Skeletal muscle tissue (tissue), 4 donors: ENCODE measurements around the gene CDRT4. TPM values are rescaled to one million over a fixed set of nuclear protein-coding genes. Genes with fewer than 3 reads are reported as not detected.

Experiments
- H3K27ac ChIP-seq: one replicate; pipeline ENCODE4 v1.7.0; 2013; ENCODE audit warnings: mild to moderate bottlenecking, low read depth, low read length, inconsistent platforms
- H3K27me3 ChIP-seq, 3 donors: one replicate each; pipeline ENCODE4 v1.7.0; 2013; ENCODE audit warnings: low read length in 3 of 3; ENCODE audit not compliant: control insufficient read depth in 3 of 3, insufficient read depth in 3 of 3
- H3K36me3 ChIP-seq, 3 donors: one replicate each; pipeline ENCODE4 v1.7.0; 2013; ENCODE audit warnings: low read length in 3 of 3; ENCODE audit not compliant: control insufficient read depth in 3 of 3, insufficient read depth in 3 of 3
- H3K4me1 ChIP-seq, 3 donors: one replicate each; pipeline ENCODE4 v1.7.0; 2013; ENCODE audit warnings: low read length in 3 of 3, mild to moderate bottlenecking in 3 of 3; ENCODE audit not compliant: control insufficient read depth in 3 of 3, insufficient read depth in 3 of 3
- H3K4me3 ChIP-seq, 3 donors: one replicate each; pipeline ENCODE4 v1.7.0; 2013; ENCODE audit warnings: low read length in 3 of 3
- H3K9ac ChIP-seq, 3 donors: one replicate each; pipeline ENCODE4 v1.7.0; 2013; ENCODE audit warnings: low read length in 3 of 3, mild to moderate bottlenecking in 3 of 3, moderate library complexity in 2 of 3, low read depth in 1 of 3
- H3K9me3 ChIP-seq, 3 donors: one replicate each; pipeline ENCODE4 v1.7.0; 2013; ENCODE audit warnings: low read length in 3 of 3; ENCODE audit not compliant: control insufficient read depth in 3 of 3
- total RNA-seq: library from RNA; depleted of rRNA; stranded (reverse); fragments of >200 nt; gene quantifications from one replicate; pipeline ENCODE4 v1.2.3, GENCODE V29; 2014
- donor health status: Osteomylitis.

Gene CDRT4
- total RNA-seq: 1.6 TPM

GRCh38 chr17:15467592-15467991, at the start of gene CDRT4:
CDRT4 (minus strand) TSS chr17:15467621; CDS start chr17:15440238, 27,383 bp downstream.
- Histone ChIP-seq H3K4me3 (no peak within 1 kb of the TSS), H3K9ac (no peak within 1 kb of the TSS), H3K9me3 (no peaks in the 10 kb centered on the region), H3K27ac (no peak within 1 kb of the TSS), H3K36me3 (no peaks in the 10 kb centered on the region), H3K27me3 (no peaks in the 10 kb centered on the region), H3K4me1 (peaks cover 26 to 34% (median 27%) of the 10 kb centered on the region in 3 donors)

- peaks cover 0 to 3% (median 0%) of the 10 kb centered on the region in 3 donors for H3K4me1 ChIP-seq
- H3K4me3 ChIP-seq: no peak overlapping the region
- H3K9me3 ChIP-seq: no peaks in the 10 kb centered on the region
- H3K27me3 ChIP-seq: no peaks in the 10 kb centered on the region
- no peak overlapping the region for H3K27ac ChIP-seq
- no peak overlapping the region for H3K9ac ChIP-seq
- peaks cover 2 to 7% (median 3%) of the 10 kb centered on the region in 3 donors for H3K36me3 ChIP-seq
Observed at GRCh38 chr17:15516150-15516549, 48.7 kb upstream of the CDRT4 start.

GRCh38 chr17:15514469-15514868, 47.0 kb upstream of the CDRT4 start:
- Histone ChIP-seq H3K27ac (no peak overlapping the region), H3K9me3 (no peaks in the 10 kb centered on the region), H3K36me3 (peaks cover 2 to 7% (median 3%) of the 10 kb centered on the region in 3 donors), H3K9ac (no peak overlapping the region), H3K27me3 (no peaks in the 10 kb centered on the region), H3K4me1 (peaks cover 1 to 3% (median 1%) of the 10 kb centered on the region in 3 donors), H3K4me3 (no peak overlapping the region)

- peaks cover 2 to 7% (median 3%) of the 10 kb centered on the region in 3 donors for H3K36me3 ChIP-seq
- peaks cover 3 to 6% (median 3%) of the 10 kb centered on the region in 3 donors for H3K4me1 ChIP-seq
- no peaks in the 10 kb centered on the region for H3K27me3 ChIP-seq
- H3K9ac ChIP-seq: no peak overlapping the region
- H3K27ac ChIP-seq: no peak overlapping the region
- no peaks in the 10 kb centered on the region for H3K9me3 ChIP-seq
- H3K4me3 ChIP-seq: no peak overlapping the region
Observed at GRCh38 chr17:15513856-15514459, 46.5 kb upstream of the CDRT4 start.

GRCh38 chr17:15513058-15513791, 45.8 kb upstream of the CDRT4 start:
- Histone ChIP-seq H3K4me1 (peaks cover 9 to 14% (median 10%) of the 10 kb centered on the region in 3 donors), H3K27me3 (no peaks in the 10 kb centered on the region), H3K4me3 (no peak overlapping the region), H3K27ac (no peak overlapping the region), H3K36me3 (peaks cover 2 to 7% (median 3%) of the 10 kb centered on the region in 3 donors), H3K9me3 (no peaks in the 10 kb centered on the region), H3K9ac (no peak overlapping the region)

- Histone ChIP-seq H3K4me1 (peaks cover 11 to 14% (median 11%) of the 10 kb centered on the region in 3 donors), H3K4me3 (no peak overlapping the region), H3K9me3 (no peaks in the 10 kb centered on the region), H3K27me3 (no peaks in the 10 kb centered on the region), H3K36me3 (peaks cover 2 to 7% (median 3%) of the 10 kb centered on the region in 3 donors), H3K9ac (no peak overlapping the region), H3K27ac (no peak overlapping the region)
Observed at GRCh38 chr17:15512071-15512709, 44.8 kb upstream of the CDRT4 start.

- H3K36me3 ChIP-seq: peaks cover 0 to 5% (median under 1%) of the 10 kb centered on the region in 3 donors
- no peak overlapping the region for H3K9ac ChIP-seq
- H3K27ac ChIP-seq: no peak overlapping the region
- no peaks in the 10 kb centered on the region for H3K9me3 ChIP-seq
- H3K4me1 ChIP-seq: peaks cover 11 to 14% (median 11%) of the 10 kb centered on the region in 3 donors
- H3K4me3 ChIP-seq: no peak overlapping the region
- no peaks in the 10 kb centered on the region for H3K27me3 ChIP-seq
Observed at GRCh38 chr17:15511142-15511541, 43.7 kb upstream of the CDRT4 start.

- Histone ChIP-seq H3K9ac (no peak overlapping the region), H3K36me3 (no peaks in the 10 kb centered on the region), H3K27me3 (no peaks in the 10 kb centered on the region), H3K27ac (no peak overlapping the region), H3K9me3 (no peaks in the 10 kb centered on the region), H3K4me1 (peaks cover 11 to 14% (median 11%) of the 10 kb centered on the region in 3 donors), H3K4me3 (no peak overlapping the region)
Observed at GRCh38 chr17:15510361-15510760, 42.9 kb upstream of the CDRT4 start.

- no peaks in the 10 kb centered on the region for H3K27me3 ChIP-seq
- no peak overlapping the region for H3K4me3 ChIP-seq
- H3K9ac ChIP-seq: peak overlapping the region in 1 of 3 donors; percentile 51
- H3K4me1 ChIP-seq: peaks cover 11 to 14% (median 11%) of the 10 kb centered on the region in 3 donors
- H3K27ac ChIP-seq: peak overlapping the region; percentile 50
- no peaks in the 10 kb centered on the region for H3K36me3 ChIP-seq
- no peaks in the 10 kb centered on the region for H3K9me3 ChIP-seq
Observed at GRCh38 chr17:15509095-15509494, 41.7 kb upstream of the CDRT4 start.

- H3K9me3 ChIP-seq: no peaks in the 10 kb centered on the region
- no peaks in the 10 kb centered on the region for H3K36me3 ChIP-seq
- H3K4me3 ChIP-seq: no peak overlapping the region
- no peaks in the 10 kb centered on the region for H3K27me3 ChIP-seq
- peak overlapping the region; percentile 50 for H3K27ac ChIP-seq
- peak overlapping the region in 1 of 3 donors; percentile 51 for H3K9ac ChIP-seq
- peaks cover 11 to 14% (median 11%) of the 10 kb centered on the region in 3 donors for H3K4me1 ChIP-seq
Observed at GRCh38 chr17:15508466-15508865, 41.0 kb upstream of the CDRT4 start.
